ENCODE measurements around the gene POLE. TPM values are rescaled to one million over a fixed set of nuclear protein-coding genes. Genes with fewer than 3 reads are reported as not detected.
A peak's percentile ranks its signal among the peaks of the same experiment; 100 is the strongest.

The POLE gene
- total RNA-seq, 1 experiment from 2014 or later = 147 TPM

GRCh38 chr12:132719954-132720324 is 32.8 kb upstream of the POLE start:
- Histone ChIP-seq H3K4ac (ENCODE audit: low read depth, low read length) (no peak overlapping the region), H3K23ac (ENCODE audit: insufficient read length, low read depth, low read length) (no peak overlapping the region), H4K8ac (replicated peaks; ENCODE audit: insufficient read length, low read depth, low read length) (no peak overlapping the region), H3K4me1 (ENCODE audit: insufficient read depth, low read length) (no peaks in the 10 kb centered on the region), H2BK20ac (ENCODE audit: low read depth, low read length, poor library complexity, severe bottlenecking) (no peak overlapping the region), H2BK15ac (ENCODE audit: low read depth, low read length) (no peak overlapping the region), H3K9ac (ENCODE audit: extremely low read depth, insufficient read length, low read length) (no peak overlapping the region), H3K9me3 (ENCODE audit: control insufficient read depth, low read depth, low read length) (no peaks in the 10 kb centered on the region), H3K4me2 (ENCODE audit: insufficient read depth, insufficient read length, low read length) (no peak overlapping the region), H3K79me1 (ENCODE audit: insufficient read depth, low read depth, low read length, poor library complexity, severe bottlenecking) (no peaks in the 10 kb centered on the region), H3K79me2 (ENCODE audit: insufficient read depth, low read length) (no peaks in the 10 kb centered on the region), H4K20me1 (ENCODE audit: control insufficient read depth, insufficient read depth, insufficient read length) (no peaks in the 10 kb centered on the region), H2BK120ac (ENCODE audit: low read depth, low read length, poor library complexity, severe bottlenecking) (no peak overlapping the region), H3K18ac (ENCODE audit: insufficient read length, low read depth, low read length) (no peak overlapping the region), H4K5ac (ENCODE audit: insufficient read length, low read depth, low read length) (no peak overlapping the region), H3K14ac (ENCODE audit: insufficient read depth, low read length) (no peak overlapping the region), H2BK5ac (ENCODE audit: insufficient read length, low read length) (no peak overlapping the region), H3K23me2 (ENCODE audit: insufficient read length, low read depth, low read length, poor library complexity, severe bottlenecking) (no peaks in the 10 kb centered on the region), H3K27ac (ENCODE audit: insufficient read length, low read depth, low read length) (no peak overlapping the region), H2AFZ (ENCODE audit: low read length) (no peak overlapping the region), H3K27me3 (ENCODE audit: insufficient read depth, low read length) (no peaks in the 10 kb centered on the region), H2BK12ac (ENCODE audit: insufficient read length, low read depth, low read length) (no peak overlapping the region), H2AK5ac (ENCODE audit: insufficient read length, low read length) (no peak overlapping the region), H4K91ac (ENCODE audit: insufficient read length, low read depth, low read length) (no peak overlapping the region), H3T11ph (ENCODE audit: low read length) (no peak overlapping the region), H3K56ac (ENCODE audit: insufficient read length, low read depth, low read length) (no peak overlapping the region)
- no peak for DNase-seq
- Mint-ChIP-seq H3K9me3 (no peaks in the 10 kb centered on the region), H3K4me3 (no peak overlapping the region), H3K4me1 (no peaks in the 10 kb centered on the region), H3K27me3 (ENCODE audit: low read depth) (no peaks in the 10 kb centered on the region; the same call in 1 of the 2 replicates), H3K27ac (peak overlapping the region in 1 of 3 experiments; percentile 61; a peak in 1 of 7 replicates), H3K36me3 (ENCODE audit: insufficient read depth in 1 of 3, low read depth in 3 of 3) (peaks cover 33 to 85% (median 66%) of the 10 kb centered on the region in 3 experiments; a peak in 6 of 7 replicates)
- WGBS (ENCODE audit: extremely low coverage, insufficient read length, low lambda C conversion rate) = no CpG with 5 or more reads among the region's 12 CpGs
- no peak for TF ChIP-seq CTCF (conservative IDR thresholded peaks at IDR 0.05)

Measured in H9 (cell line).